RWPE2 (cell line): ENCODE data around the gene MCRIP2.

Experiments
- ATAC-seq: fragments of 200-7000 bp; cut with Tn5 transposase; 3 replicates; pipeline ENCODE4 v1.9.1; 2021; ENCODE audit warnings: low read depth
- DNase-seq: peaks from one replicate; pipeline ENCODE4 v3.0.0-alpha.2; 2020; ENCODE audit warnings: low spot score
- H3K27ac ChIP-seq: fragments of 450-650 bp; 2 replicates; pipeline ENCODE4 v1.5.1; 2017; ENCODE audit warnings: mild to moderate bottlenecking; ENCODE audit not compliant: poor library complexity, severe bottlenecking
- H3K27me3 ChIP-seq: fragments of 250-450 bp; sonication (Bioruptor Pico); 2 replicates; pipeline ENCODE4 v1.5.1; 2021; ENCODE audit warnings: mild to moderate bottlenecking, moderate library complexity; ENCODE audit not compliant: insufficient read depth, poor library complexity, severe bottlenecking
- H3K36me3 ChIP-seq: fragments of 250-450 bp; sonication (Bioruptor Pico); 2 replicates; pipeline ENCODE4 v1.5.1; 2020; ENCODE audit warnings: low read depth, mild to moderate bottlenecking, moderate library complexity
- H3K4me1 ChIP-seq: fragments of 250-450 bp; sonication (Bioruptor Pico); 2 replicates; pipeline ENCODE4 v1.5.1; 2021; ENCODE audit warnings: mild to moderate bottlenecking, moderate library complexity; ENCODE audit not compliant: insufficient read depth, poor library complexity, severe bottlenecking
- H3K4me3 ChIP-seq: fragments of 250-450 bp; sonication (Bioruptor Pico); 2 replicates; pipeline ENCODE4 v1.5.1; 2021; ENCODE audit warnings: mild to moderate bottlenecking, moderate library complexity; ENCODE audit not compliant: severe bottlenecking
- H3K9me3 ChIP-seq: fragments of 250-450 bp; sonication (Bioruptor Pico); 2 replicates; pipeline ENCODE4 v1.5.1; 2021; ENCODE audit warnings: mild to moderate bottlenecking, moderate library complexity; ENCODE audit not compliant: severe bottlenecking
- TF ChIP-seq, protein P1 (sequence below): fragments of 450-650 bp; IDR thresholded peaks from one replicate; pipeline ENCODE4 v1.5.1; 2017; ENCODE audit warnings: mild to moderate bottlenecking, moderate library complexity; ENCODE audit not compliant: poor library complexity, severe bottlenecking

The MCRIP2 gene

DNA sequence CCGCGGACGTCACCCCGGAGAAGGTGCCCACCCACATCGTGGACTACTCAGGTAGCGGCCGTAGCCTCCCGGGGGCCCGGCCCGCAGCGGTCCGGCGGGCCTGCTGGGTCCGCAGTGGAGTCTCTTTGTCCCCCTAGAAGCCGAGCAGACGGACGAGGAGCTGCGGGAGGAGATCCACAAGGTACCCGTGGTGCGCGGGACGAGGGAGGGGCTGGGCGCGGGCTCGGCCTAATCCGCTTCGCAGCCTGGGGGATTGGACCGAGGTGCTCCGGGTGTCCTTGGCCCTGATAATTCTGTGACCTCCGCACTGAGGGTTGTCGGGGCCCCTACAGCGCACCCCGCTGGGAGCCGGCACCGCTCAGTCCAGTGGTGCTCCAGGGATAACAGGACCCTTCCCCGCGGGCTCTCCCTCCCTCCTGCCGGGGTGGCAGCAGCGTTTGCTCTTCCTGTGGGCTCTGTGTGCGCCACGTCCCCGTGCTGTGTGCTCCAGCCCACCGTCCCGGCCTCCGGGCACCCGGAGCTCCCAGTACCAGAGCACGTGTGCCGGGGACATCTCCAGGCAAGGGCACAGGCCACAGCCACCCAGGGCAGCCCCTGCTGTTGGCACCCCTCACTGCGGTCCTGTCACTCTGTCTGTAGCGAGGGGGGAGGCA lies 27.0 kb downstream of the MCRIP2 start:
- Histone ChIP-seq H3K9me3 (no peaks in the 10 kb centered on the region), H3K36me3 (peaks cover 39% of the 10 kb centered on the region), H3K27ac (peak overlapping the region; percentile 68), H3K27me3 (no peaks in the 10 kb centered on the region), H3K4me3 (peak overlapping the region; percentile 72), H3K4me1 (no peaks in the 10 kb centered on the region)
- ATAC-seq, result peak; percentile 7; the same call in 1 of the 3 replicates
- no peak for DNase-seq
- TF ChIP-seq, protein P1, sequence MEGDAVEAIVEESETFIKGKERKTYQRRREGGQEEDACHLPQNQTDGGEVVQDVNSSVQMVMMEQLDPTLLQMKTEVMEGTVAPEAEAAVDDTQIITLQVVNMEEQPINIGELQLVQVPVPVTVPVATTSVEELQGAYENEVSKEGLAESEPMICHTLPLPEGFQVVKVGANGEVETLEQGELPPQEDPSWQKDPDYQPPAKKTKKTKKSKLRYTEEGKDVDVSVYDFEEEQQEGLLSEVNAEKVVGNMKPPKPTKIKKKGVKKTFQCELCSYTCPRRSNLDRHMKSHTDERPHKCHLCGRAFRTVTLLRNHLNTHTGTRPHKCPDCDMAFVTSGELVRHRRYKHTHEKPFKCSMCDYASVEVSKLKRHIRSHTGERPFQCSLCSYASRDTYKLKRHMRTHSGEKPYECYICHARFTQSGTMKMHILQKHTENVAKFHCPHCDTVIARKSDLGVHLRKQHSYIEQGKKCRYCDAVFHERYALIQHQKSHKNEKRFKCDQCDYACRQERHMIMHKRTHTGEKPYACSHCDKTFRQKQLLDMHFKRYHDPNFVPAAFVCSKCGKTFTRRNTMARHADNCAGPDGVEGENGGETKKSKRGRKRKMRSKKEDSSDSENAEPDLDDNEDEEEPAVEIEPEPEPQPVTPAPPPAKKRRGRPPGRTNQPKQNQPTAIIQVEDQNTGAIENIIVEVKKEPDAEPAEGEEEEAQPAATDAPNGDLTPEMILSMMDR, result no peak

DNA sequence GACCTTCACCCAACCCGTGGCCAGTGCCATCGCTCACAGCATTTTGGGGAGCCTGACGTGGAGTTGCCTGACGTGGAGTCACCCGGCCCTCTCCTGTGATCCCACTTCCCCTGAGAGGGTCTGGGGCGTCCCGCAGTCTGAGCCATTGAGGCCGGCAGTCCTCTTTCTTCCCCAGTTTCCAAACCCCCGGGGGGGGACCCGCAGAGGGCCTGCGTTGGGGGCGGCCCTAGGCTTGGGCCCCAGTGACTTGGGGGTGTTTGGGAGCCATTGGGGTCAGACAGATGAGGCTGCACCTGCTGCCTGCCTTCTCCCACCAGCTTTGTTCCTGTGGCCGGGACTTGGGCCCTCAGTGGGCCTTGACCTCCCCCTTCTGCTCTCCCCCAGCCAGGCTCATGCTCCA lies 28.0 kb downstream of the MCRIP2 start:
- Histone ChIP-seq H3K9me3 (no peaks in the 10 kb centered on the region), H3K4me3 (no peak overlapping the region), H3K36me3 (peaks cover 46% of the 10 kb centered on the region), H3K27me3 (no peaks in the 10 kb centered on the region), H3K4me1 (no peaks in the 10 kb centered on the region), H3K27ac (no peak overlapping the region)
- TF ChIP-seq, protein P1, result no peak
- ATAC-seq, result no peak
- DNase-seq, result no peak

DNA sequence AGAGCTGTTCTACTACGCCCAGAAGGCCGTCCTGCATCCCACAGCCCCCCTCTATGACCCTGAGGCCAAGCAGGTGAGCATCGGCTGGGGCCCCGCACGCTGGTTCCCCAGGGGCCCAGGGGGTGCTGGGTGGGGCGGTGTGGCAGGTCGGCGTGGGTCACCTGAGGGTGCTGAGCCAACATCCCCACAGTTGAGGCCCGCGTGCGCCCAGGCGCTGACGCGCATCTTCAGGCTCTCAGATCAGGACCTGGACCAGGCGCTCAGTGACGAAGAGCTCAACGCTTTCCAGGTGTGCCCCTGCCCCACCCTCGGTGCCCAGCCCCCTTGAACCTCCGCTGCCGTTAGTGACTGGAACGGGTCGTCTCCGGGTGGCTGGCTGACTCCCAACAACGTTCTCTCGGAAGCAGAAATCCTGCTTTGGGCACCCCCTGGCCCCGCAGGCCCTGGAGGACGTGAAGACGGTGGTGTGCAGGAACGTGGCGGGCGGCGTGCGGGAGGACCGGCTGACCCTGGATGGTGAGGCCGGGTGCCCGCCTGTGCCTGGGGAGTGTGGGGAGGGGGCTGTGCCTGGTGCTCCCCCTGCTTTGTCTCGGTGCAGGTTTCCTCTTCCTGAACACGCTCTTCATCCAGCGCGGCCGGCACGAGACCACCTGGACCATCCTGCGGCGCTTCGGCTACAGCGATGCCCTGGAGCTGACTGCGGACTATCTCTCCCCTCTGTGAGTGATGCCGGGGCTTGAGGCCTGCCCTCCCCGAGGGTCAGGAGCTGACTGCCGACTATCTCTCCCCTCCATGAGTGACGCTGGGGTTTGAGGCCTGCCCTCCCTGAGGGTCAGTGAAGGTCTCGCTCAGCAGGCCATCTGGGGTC lies 29.1 kb downstream of the MCRIP2 start:
- H3K4me1 ChIP-seq, result no peaks in the 10 kb centered on the region
- ATAC-seq (no peak), DNase-seq (no peak)
- H3K36me3 ChIP-seq, result peaks cover 46% of the 10 kb centered on the region
- H3K9me3 ChIP-seq, result no peaks in the 10 kb centered on the region
- TF ChIP-seq, protein P1, result no peak
- no peak overlapping the region for H3K4me3 ChIP-seq
- H3K27ac ChIP-seq, result no peak overlapping the region
- no peaks in the 10 kb centered on the region for H3K27me3 ChIP-seq

DNA sequence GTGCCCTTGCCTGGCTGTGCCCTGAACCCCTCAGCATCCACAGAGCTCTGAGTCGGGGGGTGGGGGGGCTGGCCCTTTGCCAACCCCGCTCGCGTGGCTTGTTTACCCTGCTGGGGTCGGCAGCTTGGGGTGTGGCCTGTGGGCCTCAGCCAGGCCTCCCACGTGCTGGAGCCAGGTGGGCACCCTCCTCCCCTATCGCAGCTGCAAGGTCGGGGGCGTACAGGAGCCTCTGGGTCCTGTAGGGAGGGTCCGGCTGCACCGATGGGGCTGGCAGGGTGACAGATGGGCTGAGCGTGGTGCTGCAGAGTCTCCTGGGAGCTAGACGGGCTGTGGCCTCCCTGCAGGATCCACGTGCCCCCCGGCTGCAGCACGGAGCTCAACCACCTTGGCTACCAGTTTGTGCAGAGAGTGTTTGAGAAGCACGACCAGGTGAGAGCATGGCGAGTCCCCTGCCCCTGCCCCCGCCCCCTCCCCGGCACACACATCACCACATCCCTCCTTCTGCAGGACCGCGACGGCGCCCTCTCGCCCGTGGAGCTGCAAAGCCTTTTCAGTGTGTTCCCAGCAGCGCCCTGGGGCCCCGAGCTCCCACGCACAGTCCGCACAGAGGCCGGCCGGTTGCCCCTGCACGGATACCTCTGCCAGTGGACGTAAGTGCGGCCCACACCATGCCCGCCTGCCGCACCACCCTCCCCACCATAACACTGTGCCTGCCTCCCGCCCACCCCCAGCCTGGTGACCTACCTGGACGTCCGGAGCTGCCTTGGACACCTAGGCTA lies 29.9 kb downstream of the MCRIP2 start:
- Histone ChIP-seq H3K27me3 (no peaks in the 10 kb centered on the region), H3K9me3 (no peaks in the 10 kb centered on the region), H3K36me3 (peaks cover 46% of the 10 kb centered on the region), H3K4me1 (peaks cover 3% of the 10 kb centered on the region), H3K4me3 (no peak overlapping the region), H3K27ac (no peak overlapping the region)
- DNase-seq (no peak), ATAC-seq (no peak)
- TF ChIP-seq, protein P1, result no peak
